K562 (cell line): ENCODE measurements around the gene PRDM15. TPM values are rescaled to one million over a fixed set of nuclear protein-coding genes. Genes with fewer than 3 reads are reported as not detected.

Source experiments
- ATAC-seq: fragments of 200-7000 bp; cut with Tn5 transposase; 3 replicates; pipeline ENCODE4 v1.9.1; 2020; ENCODE audit warnings: moderate library complexity
- BruUV-seq: library from RNA; stranded (reverse); fragments of 400-500 nt; replicated peaks from 2 replicates; lab custom pipeline; 2021; lab: Mats Ljungman, UMichigan
- CTCF ChIA-PET: fragments of 300-600 bp; formaldehyde crosslinking; extraction: SDS; loops from one replicate; lab custom pipeline; 2021; ENCODE audit warnings: low intra/inter-chr PET ratio; lab: Yijun Ruan, JAX
- POLR2A ChIA-PET: fragments of 300-600, 350-650 bp; sonication (Branson Sonifier 250); formaldehyde crosslinking; extraction: SDS; loops from one replicate; lab custom pipeline; 2021; ENCODE audit warnings: antibody characterized with exemption, inconsistent platforms; lab: Yijun Ruan, JAX
- DNase-seq, 4 experiments: peaks; one replicate each; pipeline versions ENCODE4 v3.0.0 to v3.0.0-alpha.2; 2011 to 2018; ENCODE audit warnings: low spot score in 3 of 4, mixed read lengths in 3 of 4; ENCODE audit errors: extremely low read depth in 1 of 4
- FAIRE-seq: peaks from 2 replicates; lab custom pipeline; 2011; peaks lifted over from hg19 to GRCh38; lab: Jason Lieb, UNC
- H2AFZ ChIP-seq: 2 replicates; pipeline ENCODE4 v1.6.0; 2011; ENCODE audit warnings: low read depth, low read length, control low read depth, inconsistent platforms
- H3K27ac ChIP-seq: fragments of 200-600 bp; 3 replicates; pipeline ENCODE4 v1.8.0; 2011; ENCODE audit warnings: low read depth, mild to moderate bottlenecking, control low read depth, inconsistent platforms, low read length, moderate library complexity, mixed read lengths; ENCODE audit errors: extremely low read depth
- H3K27me3 ChIP-seq, 2 experiments: fragments of 300-600 bp in 1 of 2; 2 replicates in 1 of 2; 3 replicates in 1 of 2; pipeline versions ENCODE4 v1.6.0 to v1.8.0; 2011; ENCODE audit warnings: inconsistent platforms in 2 of 2, low read length in 2 of 2, mild to moderate bottlenecking in 1 of 2, mixed read lengths in 1 of 2, moderate library complexity in 1 of 2; ENCODE audit not compliant: control insufficient read depth in 2 of 2, insufficient read depth in 2 of 2
- H3K36me3 ChIP-seq: fragments of 300-600 bp; 3 replicates; pipeline ENCODE4 v1.8.0; 2011; ENCODE audit warnings: mild to moderate bottlenecking, low read length, inconsistent platforms; ENCODE audit not compliant: control insufficient read depth, insufficient read depth
- H3K4me1 ChIP-seq, 2 experiments: fragments of 200-600 bp in 1 of 2; replicated peaks in 1 of 2; 2 replicates in 1 of 2; 3 replicates in 1 of 2; pipeline versions ENCODE4 v1.5.1 to v1.8.0; 2011; ENCODE audit warnings: inconsistent platforms in 2 of 2, low read length in 2 of 2, mild to moderate bottlenecking in 1 of 2, mixed read lengths in 1 of 2, moderate library complexity in 1 of 2; ENCODE audit not compliant: control insufficient read depth in 2 of 2, insufficient read depth in 2 of 2
- H3K4me2 ChIP-seq: 2 replicates; pipeline ENCODE4 v1.6.1; 2011; ENCODE audit warnings: low read length, control low read depth, inconsistent platforms, mixed read lengths; ENCODE audit not compliant: insufficient read depth
- H3K4me3 ChIP-seq: fragments of 200-600 bp; sonication (generic), shearing (Covaris generic); 2 replicates; pipeline ENCODE4 v1.5.1; 2016; ENCODE audit warnings: control low read depth, inconsistent platforms
- H3K79me2 ChIP-seq: fragments of 200-600 bp; 3 replicates; pipeline ENCODE4 v1.8.0; 2011; ENCODE audit warnings: low read length, inconsistent platforms; ENCODE audit not compliant: control insufficient read depth, insufficient read depth
- H3K9ac ChIP-seq, 2 experiments: 2 replicates each; pipeline versions ENCODE4 v1.6.0 to v1.6.1; 2011; ENCODE audit warnings: low read depth in 2 of 2, low read length in 2 of 2, control low read depth in 1 of 2, inconsistent platforms in 1 of 2, mild to moderate bottlenecking in 1 of 2, mixed read lengths in 1 of 2; ENCODE audit not compliant: insufficient read depth in 1 of 2
- H3K9me1 ChIP-seq: one replicate; pipeline ENCODE4 v1.6.0; 2011; ENCODE audit warnings: inconsistent platforms, mild to moderate bottlenecking, low read length, moderate library complexity; ENCODE audit not compliant: control insufficient read depth, insufficient read depth
- H3K9me3 ChIP-seq: replicated peaks from 2 replicates; pipeline ENCODE4 v1.5.1; 2011; ENCODE audit warnings: low read depth, low read length, inconsistent platforms; ENCODE audit not compliant: control insufficient read depth, insufficient read depth
- H4K20me1 ChIP-seq: replicated peaks from 2 replicates; pipeline ENCODE4 v1.6.1; 2011; ENCODE audit warnings: low read length, inconsistent platforms, mixed read lengths; ENCODE audit not compliant: control insufficient read depth, insufficient read depth
- FUS ChIP-seq: fragments of 200-400 bp; formaldehyde crosslinking; optimal IDR thresholded peaks from 2 replicates; pipeline ENCODE3; 2017; ENCODE audit warnings: low read depth, low read length
- GATA2 ChIP-seq: sonication (generic); formaldehyde crosslinking; IDR thresholded peaks from 2 replicates; pipeline ENCODE4 v1.4.0; 2020; ENCODE audit warnings: mild to moderate bottlenecking, missing genetic modification reagents
- GTF2A2 ChIP-seq: IDR thresholded peaks from 2 replicates; pipeline ENCODE4 v1.6.1; 2016; ENCODE audit warnings: mild to moderate bottlenecking, missing genetic modification characterization, missing compliant biosample characterization
- HMG20A ChIP-seq: fragments of 450-650 bp; formaldehyde crosslinking; conservative IDR thresholded peaks from 2 replicates; pipeline ENCODE4 v1.4.0; 2020; ENCODE audit warnings: mild to moderate bottlenecking, mixed read lengths
- ILF3 ChIP-seq: fragments of 450-650 bp; IDR thresholded peaks from 2 replicates; pipeline ENCODE4 v1.6.1; 2018; ENCODE audit warnings: antibody characterized with exemption, mild to moderate bottlenecking, moderate library complexity, borderline replicate concordance
- KAT2B ChIP-seq: IDR thresholded peaks from one replicate; pipeline ENCODE4 v1.6.1; 2012; ENCODE audit warnings: low read depth, mild to moderate bottlenecking, control low read depth, inconsistent platforms, low read length, moderate library complexity
- ZNF3 ChIP-seq: fragments of 250-450 bp; sonication (Bioruptor Pico); IDR thresholded peaks from 2 replicates; pipeline ENCODE4 v1.5.0; 2021; ENCODE audit warnings: mild to moderate bottlenecking, moderate library complexity
- ZNF76 ChIP-seq: fragments of 250-450 bp; sonication (Bioruptor Pico); IDR thresholded peaks from 2 replicates; pipeline ENCODE4 v1.4.0; 2020; ENCODE audit warnings: mild to moderate bottlenecking, moderate library complexity, borderline replicate concordance
- WGBS: fragments of 100-300 bp; shearing (Covaris generic); methylation state at CpG from one replicate; pipeline ENCODE4 v1.1.6; 2016; ENCODE audit warnings: low coverage, mixed read lengths; ENCODE audit not compliant: insufficient coverage; ENCODE audit errors: missing lambda C conversion rate; 5-methylcytosine and 5-hydroxymethylcytosine counted together
- in situ Hi-C: fragments of 300-500 bp; cut with MboI; formaldehyde crosslinking; loops from 4 replicates; pipeline ENCODE4 v1.15.0; 2018; ENCODE audit warnings: inconsistent platforms, mixed read lengths
- intact Hi-C: fragments of 100-400 bp; cut with micrococcal nuclease; formaldehyde crosslinking; loops from 2 replicates; pipeline ENCODE4 v1.14.2; 2022
- polyA plus RNA-seq, 8 experiments: library from polyadenylated mRNA; depleted of rRNA in 4 of 8; stranded (reverse) in 5 of 8; unstranded in 3 of 8; fragments of >200 nt; fragmentation: Nextera tagmentation in 2 of 8; fragmentation: Illumina TruSeq in 1 of 8; extraction: Ambion mirVana in 2 of 8; extraction: Trizol in 1 of 8; gene quantifications; 2 replicates each; pipeline versions ENCODE4 v1.2.1 to v1.2.3, GENCODE V29; 2011 to 2014; ENCODE audit warnings: inconsistent platforms in 1 of 8, missing spikeins in 1 of 8
- total RNA-seq, 7 experiments: library from RNA; depleted of rRNA in 6 of 7; stranded (reverse); fragments of >200 nt in 6 of 7; fragmentation: Illumina TruSeq in 2 of 7; extraction: Trizol in 2 of 7; gene quantifications; 2 replicates each; pipeline versions ENCODE4 v1.2.1 to v1.2.3, GENCODE V29; 2011 to 2021; ENCODE audit warnings: low replicate concordance in 1 of 7

PRDM15 gene
- total and polyA plus RNA-seq, 9 of the 15 experiments (the other 6 are each of a cell fraction or from before 2014, with no cell fraction given): 0.93 to 9.2 (median 6.2) TPM

DNA sequence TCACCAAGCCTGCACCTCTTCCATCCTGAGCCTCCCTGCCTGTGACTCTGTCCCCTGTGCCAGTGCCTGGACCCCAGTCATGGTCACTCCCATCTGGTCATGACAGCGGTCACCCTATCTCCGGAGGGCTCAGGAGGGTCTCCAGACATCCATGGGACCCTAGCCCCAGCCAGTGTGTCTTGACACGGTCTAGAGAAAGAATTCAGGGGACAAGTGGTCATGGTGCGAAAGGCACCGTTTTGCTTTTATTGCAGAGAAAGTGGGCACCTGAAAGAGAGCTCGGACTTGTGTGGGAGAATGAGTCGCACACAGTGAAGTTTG, 107.6 kb downstream of the PRDM15 start (continued):
- TF ChIP-seq FUS (no peak), KAT2B (no peak)

DNA sequence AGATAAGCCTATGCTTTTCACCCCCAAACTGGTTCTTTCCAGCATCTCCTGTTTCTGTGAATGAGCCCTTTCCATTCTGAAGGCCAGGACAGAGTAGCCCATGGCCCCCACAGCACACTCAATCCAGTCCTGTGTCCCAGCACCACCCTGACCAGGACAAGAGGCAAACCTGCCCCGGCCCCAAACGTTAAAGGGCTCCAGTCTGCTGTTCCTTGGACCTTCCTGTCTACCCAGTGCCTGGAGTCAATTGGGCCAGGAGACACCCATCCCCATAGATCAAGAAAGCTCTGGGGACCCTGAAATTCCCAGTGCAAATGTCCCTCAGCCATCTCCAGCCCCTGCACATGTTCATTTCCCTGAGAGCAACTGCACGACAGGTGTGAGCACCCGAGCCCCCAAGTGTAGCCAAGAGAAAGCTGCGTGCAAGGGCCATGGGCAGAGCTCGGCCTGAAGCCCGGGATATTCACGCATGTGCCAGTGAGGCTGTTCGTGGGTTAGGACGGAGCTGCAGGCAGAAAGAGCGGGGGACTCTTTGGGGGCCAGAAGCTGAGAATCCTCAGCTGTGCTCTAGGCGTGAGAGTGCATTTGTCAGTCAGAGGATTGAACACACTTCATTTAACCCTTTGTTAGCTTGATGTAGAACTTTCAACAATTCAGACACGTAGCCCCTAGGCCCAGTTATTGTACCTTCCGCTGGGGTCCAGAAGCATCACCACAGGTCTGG, 108.1 kb downstream of the PRDM15 start:
- Histone ChIP-seq H3K4me1 (peaks cover 0 to 5% of the 10 kb centered on the region in 2 experiments; a peak in 2 of 5 replicates), H4K20me1 (peaks cover 14% of the 10 kb centered on the region; the same call in 1 of the 2 replicates), H3K4me2 (no peak overlapping the region), H3K4me3 (no peak overlapping the region), H2AFZ (no peak overlapping the region), H3K9ac (no peak overlapping the region), H3K9me1 (no peaks in the 10 kb centered on the region), H3K36me3 (no peaks in the 10 kb centered on the region), H3K9me3 (no peaks in the 10 kb centered on the region), H3K27me3 (peaks cover 65 to 67% of the 10 kb centered on the region in 2 experiments), H3K27ac (no peak overlapping the region), H3K79me2 (no peaks in the 10 kb centered on the region)
- ChIA-PET POLR2A (no interaction called here), CTCF (no interaction called here)
- under 1% methylated on average over 14 of the region's 14 CpGs for WGBS
- in situ Hi-C loops: no loop called here
- intact Hi-C loops: loop anchor here (10.0 kb wide), 1 partner anchor 486 kb away; no protein-coding TSS in a partner anchor
- DNase-seq (no peak), ATAC-seq (no peak), FAIRE-seq (no peak)
- BruUV-seq: no TSS peak
- TF ChIP-seq ZNF3 (CRISPR knock-in tag) (no peak), GATA2 (CRISPR knock-in tag) (no peak), ZNF76 (CRISPR knock-in tag) (no peak), GTF2A2 (tag) (no peak), ILF3 (no peak), HMG20A (no peak)
